NT2/D1 (cell line): ENCODE results near the gene SPN.
"Not testable (repeated sequence)": the region's sequence is repeated elsewhere in the genome, so short reads cannot be mapped to it uniquely, and the experiment has no call there.

ENCODE experiments used
- SUZ12 ChIP-seq: IDR thresholded peaks from 2 replicates; pipeline ENCODE4 v1.6.1; 2011; ENCODE audit not compliant: insufficient read length, insufficient read depth; ENCODE audit errors: extremely low read depth
- ZNF274 ChIP-seq: IDR thresholded peaks from 2 replicates; pipeline ENCODE4 v1.6.1; 2011; ENCODE audit warnings: mild to moderate bottlenecking, low read depth, low read length

DNA sequence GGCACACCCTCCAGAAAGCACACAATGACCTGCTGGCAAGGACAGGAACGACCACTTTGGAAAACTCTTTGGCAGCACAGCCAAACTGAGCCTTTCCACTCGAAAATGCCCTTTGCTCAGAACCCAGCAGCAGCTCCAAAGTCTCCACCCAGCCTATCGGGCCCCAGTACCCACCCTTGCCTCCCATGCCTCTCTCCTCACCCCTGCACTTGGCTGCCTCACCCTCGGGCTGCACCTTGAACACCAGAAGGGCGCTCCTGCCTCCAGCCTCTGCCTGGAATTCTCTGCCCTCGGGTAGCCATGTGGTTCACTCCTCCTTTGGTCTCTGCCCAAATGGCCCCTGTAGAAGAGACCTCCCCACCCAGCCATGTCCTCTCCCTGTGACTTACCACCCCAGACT is 46.9 kb upstream of the SPN start:
- not testable (repeated sequence) for TF ChIP-seq SUZ12, ZNF274
